Caco-2 (cell line): Measurements from ENCODE around the gene MTHFSD. TPM values are rescaled to one million over a fixed set of nuclear protein-coding genes. Genes with fewer than 3 reads are reported as not detected.

ENCODE experiments used
- BruUV-seq: library from RNA; stranded (reverse); fragments of 400-500 nt; replicated peaks from 2 replicates; lab custom pipeline; 2021; lab: Mats Ljungman, UMichigan
- CTCF ChIA-PET: fragments of 300-600 bp; sonication (Branson Sonifier 250); formaldehyde crosslinking; loops from one replicate; lab custom pipeline; 2022; ENCODE audit warnings: antibody characterized with exemption; lab: Charles Lee
- POLR2A ChIA-PET: fragments of 300-600 bp; sonication (Branson Sonifier 250); formaldehyde crosslinking; loops from one replicate; lab custom pipeline; 2022; ENCODE audit warnings: antibody characterized with exemption; lab: Charles Lee
- DNase-seq, 2 experiments: peaks; one replicate each; pipeline versions ENCODE4 v3.0.0 to v3.0.0-alpha.2; 2020 to 2022
- H3K27me3 ChIP-seq: replicated peaks from 2 replicates; pipeline ENCODE4 v1.6.0; 2011; ENCODE audit warnings: low read length; ENCODE audit not compliant: control insufficient read depth, insufficient read depth
- H3K36me3 ChIP-seq: 2 replicates; pipeline ENCODE4 v1.5.1; 2011; ENCODE audit warnings: low read length; ENCODE audit not compliant: control insufficient read depth, insufficient read depth
- H3K4me1 ChIP-seq: fragments of 250-450 bp; sonication (Bioruptor Pico); 2 replicates; pipeline ENCODE4 v1.5.1; 2020; ENCODE audit warnings: mild to moderate bottlenecking
- H3K4me3 ChIP-seq: 2 replicates; pipeline ENCODE4 v1.5.1; 2011; ENCODE audit warnings: low read depth, mild to moderate bottlenecking, control low read depth, low read length
- H3K9me3 ChIP-seq: fragments of 250-450 bp; sonication (Bioruptor Pico); 2 replicates; pipeline ENCODE4 v1.5.1; 2020; ENCODE audit warnings: mild to moderate bottlenecking, moderate library complexity
- H3K27ac Mint-ChIP-seq: one replicate; pipeline ENCODE4 v1.8.0; 2022; ENCODE audit warnings: mixed read lengths; ENCODE audit not compliant: unreplicated experiment
- H3K27me3 Mint-ChIP-seq: one replicate; pipeline ENCODE4 v1.8.0; 2022; ENCODE audit warnings: mixed read lengths; ENCODE audit not compliant: insufficient read depth, unreplicated experiment
- H3K36me3 Mint-ChIP-seq: one replicate; pipeline ENCODE4 v1.8.0; 2022; ENCODE audit warnings: mild to moderate bottlenecking, mixed read lengths; ENCODE audit not compliant: insufficient read depth, unreplicated experiment
- H3K4me1 Mint-ChIP-seq: one replicate; pipeline ENCODE4 v1.8.0; 2022; ENCODE audit warnings: low read depth, mixed read lengths; ENCODE audit not compliant: unreplicated experiment
- H3K4me3 Mint-ChIP-seq: one replicate; pipeline ENCODE4 v1.8.0; 2022; ENCODE audit warnings: mild to moderate bottlenecking, moderate library complexity, mixed read lengths; ENCODE audit not compliant: unreplicated experiment
- H3K9me3 Mint-ChIP-seq: one replicate; pipeline ENCODE4 v1.8.0; 2022; ENCODE audit warnings: mixed read lengths; ENCODE audit not compliant: unreplicated experiment
- intact Hi-C: fragments of 100-400 bp; cut with micrococcal nuclease; formaldehyde crosslinking; loops from one replicate; pipeline ENCODE4 v1.10.0; 2022; ENCODE audit not compliant: unreplicated experiment
- total RNA-seq: library from RNA; stranded (reverse); gene quantifications from 2 replicates; pipeline ENCODE4 v1.2.3, GENCODE V29; 2022
- TF ChIP-seq, protein P1 (sequence below), 2 experiments: fragments of 200-600 bp in 1 of 2; IDR thresholded peaks; 1 replicate in 1 of 2; 2 replicates in 1 of 2; pipeline versions ENCODE4 v1.5.1 to v1.8.0; 2011 to 2022; ENCODE audit warnings: antibody characterized with exemption in 1 of 2, control low read depth in 1 of 2, inconsistent platforms in 1 of 2, low read depth in 1 of 2, low read length in 1 of 2, mild to moderate bottlenecking in 1 of 2, moderate library complexity in 1 of 2; ENCODE audit not compliant: insufficient read depth in 1 of 2, severe bottlenecking in 1 of 2, unreplicated experiment in 1 of 2

Gene MTHFSD
- total RNA-seq, 1 experiment from 2014 or later, result 33.0 TPM

DNA sequence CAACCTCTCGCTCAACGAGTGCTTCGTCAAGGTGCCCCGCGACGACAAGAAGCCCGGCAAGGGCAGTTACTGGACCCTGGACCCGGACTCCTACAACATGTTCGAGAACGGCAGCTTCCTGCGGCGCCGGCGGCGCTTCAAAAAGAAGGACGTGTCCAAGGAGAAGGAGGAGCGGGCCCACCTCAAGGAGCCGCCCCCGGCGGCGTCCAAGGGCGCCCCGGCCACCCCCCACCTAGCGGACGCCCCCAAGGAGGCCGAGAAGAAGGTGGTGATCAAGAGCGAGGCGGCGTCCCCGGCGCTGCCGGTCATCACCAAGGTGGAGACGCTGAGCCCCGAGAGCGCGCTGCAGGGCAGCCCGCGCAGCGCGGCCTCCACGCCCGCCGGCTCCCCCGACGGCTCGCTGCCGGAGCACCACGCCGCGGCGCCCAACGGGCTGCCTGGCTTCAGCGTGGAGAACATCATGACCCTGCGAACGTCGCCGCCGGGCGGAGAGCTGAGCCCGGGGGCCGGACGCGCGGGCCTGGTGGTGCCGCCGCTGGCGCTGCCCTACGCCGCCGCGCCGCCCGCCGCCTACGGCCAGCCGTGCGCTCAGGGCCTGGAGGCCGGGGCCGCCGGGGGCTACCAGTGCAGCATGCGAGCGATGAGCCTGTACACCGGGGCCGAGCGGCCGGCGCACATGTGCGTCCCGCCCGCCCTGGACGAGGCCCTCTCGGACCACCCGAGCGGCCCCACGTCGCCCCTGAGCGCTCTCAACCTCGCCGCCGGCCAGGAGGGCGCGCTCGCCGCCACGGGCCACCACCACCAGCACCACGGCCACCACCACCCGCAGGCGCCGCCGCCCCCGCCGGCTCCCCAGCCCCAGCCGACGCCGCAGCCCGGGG lies 12.9 kb upstream of the MTHFSD start:
- Histone ChIP-seq H3K4me1 (no peaks in the 10 kb centered on the region; the same call in 1 of the 2 replicates), H3K9me3 (no peaks in the 10 kb centered on the region), H3K4me3 (no peak overlapping the region), H3K27me3 (no peaks in the 10 kb centered on the region), H3K36me3 (no peaks in the 10 kb centered on the region)
- no peaks in the 10 kb centered on the region for H3K9me3 Mint-ChIP-seq
- BruUV-seq, result no TSS peak
- ChIA-PET CTCF (no interaction called here), POLR2A (no interaction called here)
- no peak overlapping the region for H3K27ac Mint-ChIP-seq
- H3K27me3 Mint-ChIP-seq, result peaks cover 9% of the 10 kb centered on the region
- peaks cover 5% of the 10 kb centered on the region for H3K36me3 Mint-ChIP-seq
- intact Hi-C loops, result no loop called here
- H3K4me3 Mint-ChIP-seq, result no peak overlapping the region
- peaks cover 7% of the 10 kb centered on the region for H3K4me1 Mint-ChIP-seq
- no peak for DNase-seq
- TF ChIP-seq, protein P1, sequence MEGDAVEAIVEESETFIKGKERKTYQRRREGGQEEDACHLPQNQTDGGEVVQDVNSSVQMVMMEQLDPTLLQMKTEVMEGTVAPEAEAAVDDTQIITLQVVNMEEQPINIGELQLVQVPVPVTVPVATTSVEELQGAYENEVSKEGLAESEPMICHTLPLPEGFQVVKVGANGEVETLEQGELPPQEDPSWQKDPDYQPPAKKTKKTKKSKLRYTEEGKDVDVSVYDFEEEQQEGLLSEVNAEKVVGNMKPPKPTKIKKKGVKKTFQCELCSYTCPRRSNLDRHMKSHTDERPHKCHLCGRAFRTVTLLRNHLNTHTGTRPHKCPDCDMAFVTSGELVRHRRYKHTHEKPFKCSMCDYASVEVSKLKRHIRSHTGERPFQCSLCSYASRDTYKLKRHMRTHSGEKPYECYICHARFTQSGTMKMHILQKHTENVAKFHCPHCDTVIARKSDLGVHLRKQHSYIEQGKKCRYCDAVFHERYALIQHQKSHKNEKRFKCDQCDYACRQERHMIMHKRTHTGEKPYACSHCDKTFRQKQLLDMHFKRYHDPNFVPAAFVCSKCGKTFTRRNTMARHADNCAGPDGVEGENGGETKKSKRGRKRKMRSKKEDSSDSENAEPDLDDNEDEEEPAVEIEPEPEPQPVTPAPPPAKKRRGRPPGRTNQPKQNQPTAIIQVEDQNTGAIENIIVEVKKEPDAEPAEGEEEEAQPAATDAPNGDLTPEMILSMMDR (IDR thresholded peaks at IDR 0.05; ENCODE audit: insufficient read depth in 1 of 2, low read depth in 1 of 2, low read length in 1 of 2, severe bottlenecking in 1 of 2, unreplicated experiment in 1 of 2), result no peak

DNA sequence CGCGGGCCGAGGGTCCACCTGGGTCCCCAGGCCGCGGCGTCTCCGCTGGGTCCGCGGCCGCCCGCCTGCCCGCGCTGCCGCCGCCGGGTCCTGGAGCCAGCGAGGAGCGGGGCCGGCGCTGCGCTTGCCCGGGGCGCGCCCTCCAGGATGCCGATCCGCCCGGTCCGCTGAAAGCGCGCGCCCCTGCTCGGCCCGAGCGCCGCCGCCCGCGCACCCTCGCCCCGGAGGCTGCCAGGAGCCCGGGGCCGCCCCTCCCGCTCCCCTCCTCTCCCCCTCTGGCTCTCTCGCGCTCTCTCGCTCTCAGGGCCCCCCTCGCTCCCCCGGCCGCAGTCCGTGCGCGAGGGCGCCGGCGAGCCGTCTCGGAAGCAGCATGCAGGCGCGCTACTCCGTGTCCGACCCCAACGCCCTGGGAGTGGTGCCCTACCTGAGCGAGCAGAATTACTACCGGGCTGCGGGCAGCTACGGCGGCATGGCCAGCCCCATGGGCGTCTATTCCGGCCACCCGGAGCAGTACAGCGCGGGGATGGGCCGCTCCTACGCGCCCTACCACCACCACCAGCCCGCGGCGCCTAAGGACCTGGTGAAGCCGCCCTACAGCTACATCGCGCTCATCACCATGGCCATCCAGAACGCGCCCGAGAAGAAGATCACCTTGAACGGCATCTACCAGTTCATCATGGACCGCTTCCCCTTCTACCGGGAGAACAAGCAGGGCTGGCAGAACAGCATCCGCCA lies 12.1 kb upstream of the MTHFSD start:
- BruUV-seq, result no TSS peak
- H3K4me1 Mint-ChIP-seq, result peaks cover 6% of the 10 kb centered on the region
- H3K27me3 Mint-ChIP-seq, result peaks cover 9% of the 10 kb centered on the region
- peaks cover 5% of the 10 kb centered on the region for H3K36me3 Mint-ChIP-seq
- TF ChIP-seq, protein P1 (IDR thresholded peaks at IDR 0.05; ENCODE audit: insufficient read depth in 1 of 2, low read depth in 1 of 2, low read length in 1 of 2, severe bottlenecking in 1 of 2, unreplicated experiment in 1 of 2), result no peak
- intact Hi-C loops, result no loop called here
- Histone ChIP-seq H3K36me3 (no peaks in the 10 kb centered on the region), H3K9me3 (no peaks in the 10 kb centered on the region), H3K27me3 (no peaks in the 10 kb centered on the region), H3K4me1 (no peaks in the 10 kb centered on the region), H3K4me3 (no peak overlapping the region)
- no peaks in the 10 kb centered on the region for H3K9me3 Mint-ChIP-seq
- DNase-seq, result no peak
- ChIA-PET POLR2A (no interaction called here), CTCF (no interaction called here)
- H3K4me3 Mint-ChIP-seq, result no peak overlapping the region
- no peak overlapping the region for H3K27ac Mint-ChIP-seq

DNA sequence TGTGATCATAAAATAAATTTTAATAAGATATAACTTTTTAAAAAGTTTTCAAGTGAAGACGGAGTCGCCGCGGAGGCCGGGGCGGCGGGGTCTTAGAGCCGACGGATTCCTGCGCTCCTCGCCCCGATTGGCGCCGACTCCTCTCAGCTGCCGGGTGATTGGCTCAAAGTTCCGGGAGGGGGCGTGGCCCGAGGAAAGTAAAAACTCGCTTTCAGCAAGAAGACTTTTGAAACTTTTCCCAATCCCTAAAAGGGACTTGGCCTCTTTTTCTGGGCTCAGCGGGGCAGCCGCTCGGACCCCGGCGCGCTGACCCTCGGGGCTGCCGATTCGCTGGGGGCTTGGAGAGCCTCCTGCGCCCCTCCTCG lies 11.5 kb upstream of the MTHFSD start, which contains the start of gene FOXC2:
FOXC2 (plus strand) TSS at position 229 of the 365 bp plus-strand sequence. CDS start 507 bp downstream, outside the sequence.
- intact Hi-C loops, result no loop called here
- H3K4me3 Mint-ChIP-seq, result no peak within 1 kb of the TSS
- H3K36me3 ChIP-seq, result no peaks in the 10 kb centered on the region
- no peaks in the 10 kb centered on the region for H3K9me3 ChIP-seq
- no peak within 1 kb of the TSS for H3K27ac Mint-ChIP-seq
- CTCF ChIA-PET, result no interaction called here
- H3K4me1 ChIP-seq, result no peaks in the 10 kb centered on the region
- no TSS peak for BruUV-seq
- peaks cover 6% of the 10 kb centered on the region for H3K4me1 Mint-ChIP-seq
- no peak for DNase-seq
- no peak within 1 kb of the TSS for H3K4me3 ChIP-seq
- TF ChIP-seq, protein P1 (IDR thresholded peaks at IDR 0.05; ENCODE audit: insufficient read depth in 1 of 2, low read depth in 1 of 2, low read length in 1 of 2, severe bottlenecking in 1 of 2, unreplicated experiment in 1 of 2), result no peak
- H3K36me3 Mint-ChIP-seq, result peaks cover 5% of the 10 kb centered on the region
- peaks cover 12% of the 10 kb centered on the region for H3K27me3 Mint-ChIP-seq
- H3K9me3 Mint-ChIP-seq, result no peaks in the 10 kb centered on the region
- no peaks in the 10 kb centered on the region for H3K27me3 ChIP-seq
- POLR2A ChIA-PET, result no interaction called here
